ENCODE measurements around the gene MB. TPM values are rescaled to one million over a fixed set of nuclear protein-coding genes. Genes with fewer than 3 reads are reported as not detected.

MB gene
- total and polyA plus RNA-seq, 2 experiments from 2014 or later = not detected

GRCh38 chr22:35580351-35581022, 36.6 kb downstream of the MB start:
- Histone ChIP-seq H3K36me3 (ENCODE audit: insufficient read depth) (no peaks in the 10 kb centered on the region), H3K79me2 (replicated peaks; ENCODE audit: insufficient read depth) (no peaks in the 10 kb centered on the region), H4K20me1 (replicated peaks; ENCODE audit: insufficient read depth) (no peaks in the 10 kb centered on the region), H3K27me3 (ENCODE audit: insufficient read depth) (no peaks in the 10 kb centered on the region), H3K9me2 (ENCODE audit: insufficient read depth) (no peaks in the 10 kb centered on the region), H3K4me1 (ENCODE audit: insufficient read depth) (no peaks in the 10 kb centered on the region), H3K4me3 (no peak overlapping the region), H3K4me2 (no peak overlapping the region), H3F3A (replicated peaks; ENCODE audit: low read depth) (no peaks in the 10 kb centered on the region), H3K27ac (ENCODE audit: low read depth) (no peak overlapping the region), H2AFZ (no peak overlapping the region)
- ATAC-seq = no peak
- DNase-seq (ENCODE audit: low spot score) = no peak
- peaks cover 14% of the 10 kb centered on the region for H3K27me3 Mint-ChIP-seq (ENCODE audit: insufficient read depth, low read depth, poor library complexity)
- no peak overlapping the region for H3K4me3 Mint-ChIP-seq
- TF ChIP-seq JUNB (IDR thresholded peaks at IDR 0.05; ENCODE audit: unreplicated experiment) = no peak
- TF ChIP-seq POLR2AphosphoS5 (IDR thresholded peaks at IDR 0.05; ENCODE audit: low read depth) = no peak
- TF ChIP-seq ZNF331 (CRISPR knock-in tag; IDR thresholded peaks at IDR 0.05; ENCODE audit: low read depth) = no peak
- TF ChIP-seq NANOG (IDR thresholded peaks at IDR 0.05; ENCODE audit: borderline replicate concordance) = no peak
- no peak for TF ChIP-seq STAT1 (IDR thresholded peaks at IDR 0.05; ENCODE audit: unreplicated experiment)
- TF ChIP-seq EZH2phosphoT487 (IDR thresholded peaks at IDR 0.05; ENCODE audit: unreplicated experiment) = no peak
- TF ChIP-seq CTCF (conservative IDR thresholded peaks at IDR 0.05; ENCODE audit: low read depth in 2 of 2) = no peak
- TF ChIP-seq CREB1 (CRISPR knock-in tag; IDR thresholded peaks at IDR 0.05; ENCODE audit: low read depth) = no peak
- no peak for TF ChIP-seq REST (IDR thresholded peaks at IDR 0.05; ENCODE audit: unreplicated experiment)
- no peak for TF ChIP-seq ZNF114 (CRISPR knock-in tag; IDR thresholded peaks at IDR 0.05)
- no peak for TF ChIP-seq EZH2 (IDR thresholded peaks at IDR 0.05; ENCODE audit: low read depth, unreplicated experiment)
- no peak for TF ChIP-seq ZNF462 (CRISPR knock-in tag; IDR thresholded peaks at IDR 0.05)
- no peaks in the 10 kb centered on the region for H3K36me3 Mint-ChIP-seq (ENCODE audit: low read depth)
- no peaks in the 10 kb centered on the region; the same call in 2 of the 3 replicates for H3K9me3 Mint-ChIP-seq
- H3K4me1 Mint-ChIP-seq = no peaks in the 10 kb centered on the region
- no peak overlapping the region for H3K27ac Mint-ChIP-seq
